ENCODE measurements around the gene ZNF227.
"Not testable (repeated sequence)": the region's sequence is repeated elsewhere in the genome, so short reads cannot be mapped to it uniquely, and the experiment has no call there.

Gene ZNF227

GRCh38 chr19:44252332-44252731 lies 40.0 kb downstream of the ZNF227 start:
- DNase-seq (ENCODE audit: low read depth): not testable (repeated sequence)

GRCh38 chr19:44253392-44253791 lies 41.1 kb downstream of the ZNF227 start:
- not testable (repeated sequence) for DNase-seq (ENCODE audit: low read depth)

- no peak for DNase-seq (ENCODE audit: low read depth)
Measured at GRCh38 chr19:44254496-44254895, 42.2 kb downstream of the ZNF227 start.

GRCh38 chr19:44255705-44256411 lies 43.5 kb downstream of the ZNF227 start:
- no peak for DNase-seq (ENCODE audit: low read depth)

- no peak for DNase-seq (ENCODE audit: low read depth)
Measured at GRCh38 chr19:44258136-44258535, 45.8 kb downstream of the ZNF227 start.

GRCh38 chr19:44258835-44259413 lies 46.6 kb downstream of the ZNF227 start:
- DNase-seq (ENCODE audit: low read depth): no peak

GRCh38 chr19:44260343-44260681 lies 48.0 kb downstream of the ZNF227 start:
- no peak for DNase-seq (ENCODE audit: low read depth)

- no peak for DNase-seq (ENCODE audit: low read depth)
Measured at GRCh38 chr19:44260695-44261446, 48.5 kb downstream of the ZNF227 start.

GRCh38 chr19:44277331-44277730 lies 65.0 kb downstream of the ZNF227 start:
- DNase-seq (ENCODE audit: low read depth): no peak

- no peak for DNase-seq (ENCODE audit: low read depth)
Measured at GRCh38 chr19:44278181-44278690, 65.9 kb downstream of the ZNF227 start.

- no peak for DNase-seq (ENCODE audit: low read depth)
Measured at GRCh38 chr19:44280916-44281315, 68.6 kb downstream of the ZNF227 start.

GRCh38 chr19:44282846-44283245 lies 70.5 kb downstream of the ZNF227 start:
- no peak for DNase-seq (ENCODE audit: low read depth)

GRCh38 chr19:44284968-44285367 lies 72.6 kb downstream of the ZNF227 start:
- DNase-seq (ENCODE audit: low read depth): no peak
